ENCODE measurements around the gene MAGI1.
"Not testable (repeated sequence)": the region's sequence is repeated elsewhere in the genome, so short reads cannot be mapped to it uniquely, and the experiment has no call there.

MAGI1 gene

DNA sequence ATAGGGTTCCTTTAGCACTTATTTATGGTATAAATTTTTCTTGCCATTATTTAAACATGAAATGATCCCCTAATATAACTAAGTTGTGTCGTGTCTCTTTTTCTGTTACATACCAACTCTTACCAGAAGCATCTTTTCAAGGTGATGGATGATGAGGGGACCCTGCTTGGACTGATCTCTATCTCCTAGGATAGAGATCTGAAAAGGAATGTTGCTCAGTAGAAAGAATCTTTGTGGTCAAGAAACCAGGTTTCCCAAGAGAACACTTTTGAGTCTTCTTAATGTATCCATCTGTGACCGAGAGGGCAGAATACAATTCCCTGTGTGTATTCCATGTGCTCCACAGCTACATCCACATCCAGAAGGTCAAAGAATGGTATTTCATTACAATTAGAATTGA lies 409.7 kb downstream of the MAGI1 start:
- no peak for DNase-seq (ENCODE audit: low read depth)

GRCh38 chr3:65627062-65627461 lies 411.7 kb downstream of the MAGI1 start:
- DNase-seq (ENCODE audit: low read depth) = peak; percentile 51

- DNase-seq (ENCODE audit: low read depth) = no peak
These were observed 413.4 kb downstream of the MAGI1 start for GRCh38 chr3:65625305-65625704.

DNA sequence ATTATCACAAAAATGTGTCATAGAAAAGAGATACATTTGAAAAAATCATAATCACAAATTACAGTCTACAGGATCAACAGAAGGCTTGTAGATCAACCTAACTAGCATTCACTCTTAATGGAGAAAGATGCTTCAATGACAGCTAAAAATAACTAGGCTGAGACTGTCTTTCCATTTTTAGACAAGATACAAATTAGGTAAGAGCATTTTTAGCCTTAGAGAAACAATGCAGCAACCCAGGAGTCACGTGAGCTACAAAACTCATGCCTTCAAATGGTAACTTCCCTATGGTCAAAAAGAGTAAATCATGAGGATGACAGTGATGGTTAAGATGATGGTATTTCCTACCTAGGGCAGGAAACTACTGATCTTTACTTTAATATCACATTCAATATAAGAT lies 415.4 kb downstream of the MAGI1 start:
- DNase-seq (ENCODE audit: low read depth) = no peak

DNA sequence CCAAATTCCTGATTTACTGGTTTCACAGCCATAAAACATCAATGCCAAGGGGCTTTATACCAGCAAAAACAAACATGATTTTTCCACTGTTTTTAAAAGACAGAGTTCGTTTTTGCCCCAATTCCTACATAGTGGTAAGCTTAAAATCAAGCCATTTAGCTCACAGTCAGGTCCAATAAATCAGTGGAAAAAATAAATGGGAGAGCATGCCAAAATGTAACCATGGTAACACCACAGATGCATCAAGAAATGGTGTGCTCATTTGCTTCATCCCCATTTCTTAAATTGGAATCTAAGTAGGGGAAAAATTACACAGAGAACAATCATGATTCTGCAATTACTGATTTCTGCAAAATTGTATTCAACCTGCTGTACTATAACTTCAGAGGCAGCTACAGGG lies 418.8 kb downstream of the MAGI1 start:
- no peak for DNase-seq (ENCODE audit: low read depth)

- DNase-seq (ENCODE audit: low read depth) = no peak
These were observed 419.3 kb downstream of the MAGI1 start for GRCh38 chr3:65619451-65619881.

DNA sequence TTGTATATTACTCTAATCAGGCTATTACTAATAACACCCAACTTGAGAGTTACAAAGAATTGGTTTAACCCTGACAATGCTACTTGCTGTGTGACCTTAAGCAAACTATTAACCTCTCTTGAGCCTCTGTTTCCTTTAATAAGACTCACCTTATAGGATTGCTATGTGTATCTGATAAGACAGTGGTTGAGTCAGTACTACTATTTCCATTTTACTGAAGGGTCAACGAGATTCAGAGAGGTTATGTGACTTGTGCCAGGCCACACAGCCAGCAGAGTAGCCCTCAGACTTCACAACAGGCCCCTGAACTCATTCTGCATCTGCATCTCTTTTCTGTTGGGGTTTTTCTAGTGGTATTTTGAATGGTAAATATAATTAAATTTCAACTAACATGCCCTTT lies 420.1 kb downstream of the MAGI1 start:
- DNase-seq (ENCODE audit: low read depth) = no peak

- no peak for DNase-seq (ENCODE audit: low read depth)
These were observed 420.9 kb downstream of the MAGI1 start for GRCh38 chr3:65617787-65618186.

GRCh38 chr3:65617209-65617608 lies 421.5 kb downstream of the MAGI1 start:
- DNase-seq (ENCODE audit: low read depth) = no peak

- DNase-seq (ENCODE audit: low read depth) = no peak
These were observed 422.2 kb downstream of the MAGI1 start for GRCh38 chr3:65616563-65616962.

DNA sequence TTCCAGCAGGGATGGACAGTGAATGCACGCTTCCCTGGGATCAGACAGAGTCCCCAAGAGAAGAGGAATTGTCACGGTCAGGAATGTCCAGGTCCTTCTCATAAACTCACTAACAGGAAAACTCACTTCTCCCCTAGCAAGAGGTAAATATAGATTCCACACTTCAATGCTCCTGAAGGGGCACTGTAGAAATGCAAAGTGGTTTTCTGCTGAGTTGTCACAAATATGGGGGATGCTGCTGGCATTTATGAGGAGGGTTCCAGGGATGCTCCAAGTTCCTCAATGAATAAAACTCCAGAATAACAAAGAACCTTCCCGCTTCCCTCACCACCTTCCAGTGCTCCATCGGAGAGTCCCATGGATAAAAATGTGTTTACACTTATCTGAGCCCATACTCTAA lies 423.4 kb downstream of the MAGI1 start:
- DNase-seq (ENCODE audit: low read depth) = no peak

DNA sequence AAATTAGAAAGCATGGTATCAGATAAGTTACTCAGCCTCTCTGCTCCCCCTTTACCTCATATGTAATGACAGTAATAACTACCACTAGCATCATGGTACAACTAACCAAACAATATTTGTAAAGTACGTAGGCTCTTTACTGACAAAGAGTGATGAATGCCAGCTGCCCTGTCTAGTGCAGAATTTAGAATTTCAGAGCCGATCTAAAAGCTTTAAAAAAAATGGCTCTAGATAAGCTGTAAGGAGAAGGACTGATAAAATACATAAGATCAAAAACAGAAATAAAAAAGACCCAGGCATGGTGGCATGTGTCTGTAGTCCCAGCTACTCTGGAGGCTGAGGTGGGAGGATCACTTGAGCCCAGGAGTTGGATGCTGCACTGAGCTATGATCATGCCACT lies 424.1 kb downstream of the MAGI1 start:
- DNase-seq (ENCODE audit: low read depth) = no peak

DNA sequence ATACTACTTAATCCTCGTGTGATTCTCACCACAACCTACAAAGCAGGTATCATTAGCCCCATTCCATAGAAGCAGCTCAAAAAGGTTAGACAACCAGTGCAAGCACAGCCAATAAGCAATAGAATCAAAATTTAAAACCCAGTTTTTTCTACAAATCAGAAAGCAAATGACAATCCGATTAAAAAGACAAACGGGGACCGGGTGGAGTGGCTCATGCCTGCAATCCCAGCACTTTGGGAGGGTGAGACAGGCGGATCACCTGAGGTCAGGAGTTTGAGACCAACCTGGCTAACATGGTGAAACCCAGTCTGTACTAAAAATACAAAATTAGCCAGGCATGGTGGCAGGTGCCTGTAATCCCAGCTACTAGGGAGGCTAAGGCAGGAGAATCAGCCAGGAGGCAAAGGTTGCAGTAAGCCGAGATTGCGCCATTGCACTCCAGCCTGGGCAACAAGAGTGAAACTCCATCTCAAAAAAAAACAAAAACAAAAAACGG lies 430.7 kb downstream of the MAGI1 start:
- not testable (repeated sequence) for DNase-seq (ENCODE audit: low read depth)

DNA sequence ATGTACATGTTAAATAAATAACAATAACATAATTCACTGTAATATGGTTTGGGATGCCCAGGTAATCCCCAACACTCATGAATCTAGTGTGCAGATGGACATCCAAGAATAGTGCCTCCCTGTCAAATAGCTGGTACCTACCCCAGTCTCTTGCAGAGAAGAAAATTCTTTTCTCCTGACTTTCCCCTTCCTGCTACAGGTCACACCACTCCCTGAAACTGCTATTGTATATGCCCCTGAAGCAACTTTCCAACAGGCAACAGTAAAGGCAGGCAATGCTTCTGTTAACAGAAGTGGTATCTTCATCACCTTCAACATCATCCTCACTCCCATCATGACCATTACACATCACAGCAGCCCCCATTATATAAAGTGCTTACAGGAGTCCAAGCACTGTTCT lies 431.6 kb downstream of the MAGI1 start:
- peak; percentile 10 for DNase-seq (ENCODE audit: low read depth)

DNA sequence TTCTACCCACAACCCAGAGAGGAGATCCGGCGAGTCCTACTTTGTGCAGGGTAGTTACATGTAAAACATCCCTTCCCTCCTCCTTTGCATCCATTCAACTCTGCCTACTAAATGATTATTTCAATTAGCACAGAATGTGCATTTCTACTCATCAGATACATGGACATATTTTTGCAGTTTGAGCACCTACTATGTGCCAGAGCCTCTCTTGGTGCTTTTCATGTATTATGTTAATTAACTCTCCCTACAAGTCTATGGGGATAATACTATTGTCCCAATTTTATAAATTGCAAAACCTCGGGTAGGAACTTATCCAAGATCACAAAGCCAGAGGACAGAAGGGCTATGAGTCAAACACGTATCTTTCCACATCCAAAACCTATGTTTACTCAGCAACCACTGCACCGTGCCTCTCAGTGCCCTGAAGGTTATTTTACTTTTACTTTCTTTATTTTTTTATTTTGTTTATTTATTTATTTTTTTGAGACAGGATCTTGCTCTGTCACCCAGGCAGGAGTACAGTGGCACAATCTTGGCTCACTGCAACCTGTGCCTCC lies 432.8 kb downstream of the MAGI1 start:
- peak; percentile 14 for DNase-seq (ENCODE audit: low read depth)

DNA sequence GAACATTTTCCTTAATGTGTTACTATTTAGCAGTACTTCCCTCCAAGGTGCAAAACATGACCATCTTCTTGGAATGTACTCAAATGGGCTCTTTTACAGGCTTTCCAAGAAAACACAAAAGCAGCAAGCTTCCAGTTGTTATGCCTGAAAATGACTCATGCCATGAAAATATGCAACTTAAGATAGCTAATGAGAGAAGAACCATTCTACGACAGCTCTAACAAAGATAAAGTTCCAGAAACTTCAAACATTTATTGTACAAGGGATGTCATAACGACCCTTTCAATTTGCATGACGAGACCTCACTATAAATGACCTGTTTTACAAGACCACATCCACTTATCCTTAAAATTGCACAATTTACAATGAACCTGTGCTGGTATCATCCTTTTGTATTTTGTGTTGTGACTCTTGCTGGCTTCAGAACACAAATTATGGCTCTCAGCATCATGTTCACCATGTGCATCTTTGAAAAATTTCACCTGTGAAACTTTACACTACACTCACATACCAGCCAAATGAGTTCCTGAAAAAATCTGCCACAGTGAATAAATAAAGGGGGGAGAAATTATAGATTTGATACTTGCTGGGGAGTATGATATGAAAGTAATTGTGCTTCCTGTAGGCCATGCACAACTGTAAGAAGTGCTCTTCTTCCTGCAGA lies 433.7 kb downstream of the MAGI1 start:
- peak; percentile 30 for DNase-seq (ENCODE audit: low read depth)

- no peak for DNase-seq (ENCODE audit: low read depth)
These were observed 435.1 kb downstream of the MAGI1 start for GRCh38 chr3:65603631-65604030.

- DNase-seq (ENCODE audit: low read depth) = no peak
These were observed 437.8 kb downstream of the MAGI1 start for GRCh38 chr3:65600888-65601287.

GRCh38 chr3:65597952-65598413 lies 440.7 kb downstream of the MAGI1 start:
- no peak for DNase-seq (ENCODE audit: low read depth)

DNA sequence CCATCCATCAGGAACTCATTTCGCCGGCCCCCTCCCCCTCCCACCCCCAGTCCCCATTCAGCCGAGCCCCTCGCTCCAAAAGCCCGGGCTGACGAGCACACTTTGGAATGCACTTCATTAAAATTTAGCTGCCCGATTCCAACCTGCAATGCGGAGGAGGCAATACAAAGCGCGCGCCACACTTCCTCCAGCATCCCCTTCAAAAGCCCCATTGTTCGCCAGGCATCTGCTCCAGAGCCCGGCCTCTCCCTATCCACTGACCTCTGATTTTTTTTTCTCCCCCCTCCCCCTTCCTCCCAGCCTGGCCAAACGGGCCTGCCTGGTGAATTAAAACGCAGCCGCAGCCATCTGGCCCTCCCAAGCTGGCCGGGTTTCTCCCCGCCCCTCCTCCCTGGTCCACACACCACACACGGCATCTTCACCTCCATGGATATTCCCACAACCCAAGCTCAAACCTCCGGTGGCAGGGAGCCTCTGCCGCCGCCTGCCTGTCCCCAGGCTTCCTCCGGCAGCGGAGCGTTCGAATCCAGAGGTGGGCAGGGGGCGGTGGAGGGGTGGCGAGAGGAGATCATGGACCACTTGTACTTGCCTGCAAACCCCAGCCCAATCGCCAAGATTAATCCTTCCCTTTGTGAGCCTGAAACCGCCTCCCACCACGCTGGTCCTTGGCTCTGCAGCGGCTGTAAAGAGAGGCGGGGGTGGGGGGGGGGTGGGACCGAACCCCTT lies 441.3 kb downstream of the MAGI1 start:
- peak; percentile 28 for DNase-seq (ENCODE audit: low read depth)

GRCh38 chr3:65596571-65597225 lies 442.0 kb downstream of the MAGI1 start:
- no peak for DNase-seq (ENCODE audit: low read depth)

GRCh38 chr3:65596029-65596300 lies 442.8 kb downstream of the MAGI1 start:
- DNase-seq (ENCODE audit: low read depth) = no peak

All from ELR (cell line).